Lower lobe of right lung (tissue), 2 donors: ENCODE measurements around the gene DCXR. TPM values are rescaled to one million over a fixed set of nuclear protein-coding genes. Genes with fewer than 3 reads are reported as not detected.

ENCODE experiments used
- ATAC-seq, 2 donors: fragments of 200-7000 bp; cut with Tn5 transposase; one replicate each; pipeline ENCODE4 v1.9.1; 2020 to 2022; ENCODE audit warnings: mild to moderate bottlenecking in 2 of 2, moderate library complexity in 2 of 2
- DNase-seq: peaks from one replicate; pipeline ENCODE4 v3.0.0-alpha.2; 2020
- H3K27ac ChIP-seq: fragments of 200-600 bp; one replicate; pipeline ENCODE4 v1.8.0; 2022
- H3K27me3 ChIP-seq: fragments of 200-600 bp; one replicate; pipeline ENCODE4 v1.8.0; 2022; ENCODE audit warnings: low read depth
- H3K36me3 ChIP-seq: fragments of 200-600 bp; one replicate; pipeline ENCODE4 v1.8.0; 2022; ENCODE audit warnings: mild to moderate bottlenecking
- H3K4me1 ChIP-seq: fragments of 200-600 bp; one replicate; pipeline ENCODE4 v1.8.0; 2022
- H3K4me3 ChIP-seq: fragments of 200-600 bp; one replicate; pipeline ENCODE4 v1.8.0; 2022; ENCODE audit warnings: mild to moderate bottlenecking
- H3K9me3 ChIP-seq: fragments of 200-600 bp; one replicate; pipeline ENCODE4 v1.8.0; 2022
- intact Hi-C: fragments of 100-400 bp; cut with DNase I; formaldehyde crosslinking; loops from one replicate; pipeline ENCODE4 v1.11.0; 2022
- total RNA-seq: library from RNA; stranded (reverse); fragmentation: NEBNext Ultra II Directional; extraction: Animal tissue kit (Norgen Biotek cat#: 25700); gene quantifications from one replicate; pipeline ENCODE4 v1.2.1, GENCODE V29; 2021
- TF ChIP-seq, protein P1 (sequence below): fragments of 200-600 bp; IDR thresholded peaks from one replicate; pipeline ENCODE4 v1.8.0; 2022; ENCODE audit warnings: antibody characterized with exemption, mild to moderate bottlenecking
- donor health status: DM: no; HTN: yes; CAD: no; lungs with severe emphysema.

DCXR gene
- total RNA-seq, 1 donor from 2014 or later, result 133 TPM

DNA sequence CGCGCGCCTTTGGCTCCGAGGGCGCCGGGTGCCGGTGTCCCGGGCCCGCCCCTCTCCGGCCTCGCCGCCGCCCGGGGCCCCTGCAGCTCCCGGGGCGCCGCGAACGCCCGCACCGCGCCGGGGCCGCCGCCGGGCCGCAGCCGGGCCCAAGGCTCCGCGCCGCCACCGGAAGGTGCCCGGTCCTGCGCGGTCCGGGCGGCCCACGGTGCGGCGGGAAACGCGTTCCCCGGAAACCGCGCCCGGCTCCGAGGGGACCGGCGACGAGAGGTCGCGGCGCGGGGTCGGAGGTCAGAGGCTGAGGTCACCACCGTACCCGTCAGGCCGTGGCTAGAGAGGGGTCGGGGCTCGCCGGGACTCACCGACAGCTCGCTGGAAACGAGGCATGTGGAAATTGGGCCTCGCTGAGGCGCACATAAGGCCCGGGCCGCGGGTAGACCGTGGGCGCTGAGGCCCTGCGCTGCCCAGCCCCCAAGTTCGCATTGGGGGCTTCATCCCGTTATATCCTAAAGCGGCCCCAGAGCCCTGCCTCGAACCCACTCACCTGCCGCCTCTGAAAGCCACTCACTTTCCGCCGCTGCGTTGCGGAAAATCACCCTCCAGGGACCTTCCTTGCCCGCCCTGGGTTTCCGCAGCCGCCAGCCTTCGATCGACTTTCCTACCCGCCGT lies 28.3 kb upstream of the DCXR start, which contains the start of gene DUS1L:
DUS1L (minus strand) TSS at position 167 of the 666 bp plus-strand sequence. CDS start 745 bp downstream, outside the sequence.
- peaks cover 26% of the 10 kb centered on the region for H3K4me1 ChIP-seq
- ATAC-seq (peak; percentile 88 to 90), DNase-seq (peak; percentile 79)
- TF ChIP-seq, protein P1, sequence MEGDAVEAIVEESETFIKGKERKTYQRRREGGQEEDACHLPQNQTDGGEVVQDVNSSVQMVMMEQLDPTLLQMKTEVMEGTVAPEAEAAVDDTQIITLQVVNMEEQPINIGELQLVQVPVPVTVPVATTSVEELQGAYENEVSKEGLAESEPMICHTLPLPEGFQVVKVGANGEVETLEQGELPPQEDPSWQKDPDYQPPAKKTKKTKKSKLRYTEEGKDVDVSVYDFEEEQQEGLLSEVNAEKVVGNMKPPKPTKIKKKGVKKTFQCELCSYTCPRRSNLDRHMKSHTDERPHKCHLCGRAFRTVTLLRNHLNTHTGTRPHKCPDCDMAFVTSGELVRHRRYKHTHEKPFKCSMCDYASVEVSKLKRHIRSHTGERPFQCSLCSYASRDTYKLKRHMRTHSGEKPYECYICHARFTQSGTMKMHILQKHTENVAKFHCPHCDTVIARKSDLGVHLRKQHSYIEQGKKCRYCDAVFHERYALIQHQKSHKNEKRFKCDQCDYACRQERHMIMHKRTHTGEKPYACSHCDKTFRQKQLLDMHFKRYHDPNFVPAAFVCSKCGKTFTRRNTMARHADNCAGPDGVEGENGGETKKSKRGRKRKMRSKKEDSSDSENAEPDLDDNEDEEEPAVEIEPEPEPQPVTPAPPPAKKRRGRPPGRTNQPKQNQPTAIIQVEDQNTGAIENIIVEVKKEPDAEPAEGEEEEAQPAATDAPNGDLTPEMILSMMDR, result no peak
- H3K27ac ChIP-seq, result peak within 1 kb of the TSS; percentile 94
- H3K36me3 ChIP-seq, result peaks cover 29% of the 10 kb centered on the region
- intact Hi-C loops, result no loop called here
- no peaks in the 10 kb centered on the region for H3K9me3 ChIP-seq
- no peaks in the 10 kb centered on the region for H3K27me3 ChIP-seq
- H3K4me3 ChIP-seq, result peak within 1 kb of the TSS; percentile 94

DNA sequence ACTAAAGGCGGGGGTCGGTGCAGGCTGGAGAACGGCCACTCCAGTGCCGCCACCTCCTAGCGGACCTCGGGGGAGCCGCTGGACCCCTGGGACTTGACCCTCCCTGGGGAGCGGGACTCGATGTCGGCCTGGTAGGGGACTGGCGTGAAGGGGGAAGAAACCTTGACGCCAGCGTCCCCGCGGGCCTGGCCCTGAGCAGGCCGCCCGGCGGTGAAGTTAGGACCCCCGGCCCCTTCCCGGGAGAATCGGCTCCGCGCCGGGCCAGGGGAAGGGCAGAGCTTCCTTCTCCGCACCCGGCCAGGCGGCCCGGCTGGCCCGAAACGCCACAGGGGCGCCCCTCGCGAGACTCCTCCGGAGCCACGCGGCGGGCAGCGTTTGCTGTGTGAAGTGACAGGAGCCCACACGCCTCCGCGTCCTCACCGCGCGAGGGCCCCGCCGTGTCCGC lies 27.7 kb upstream of the DCXR start:
- ATAC-seq (peak; percentile 8 to 35), DNase-seq (no peak)
- intact Hi-C loops, result no loop called here
- peaks cover 35% of the 10 kb centered on the region for H3K36me3 ChIP-seq
- peak overlapping the region; percentile 94 for H3K4me3 ChIP-seq
- no peaks in the 10 kb centered on the region for H3K9me3 ChIP-seq
- no peaks in the 10 kb centered on the region for H3K27me3 ChIP-seq
- H3K27ac ChIP-seq, result peak overlapping the region; percentile 94
- peaks cover 26% of the 10 kb centered on the region for H3K4me1 ChIP-seq
- TF ChIP-seq, protein P1, result no peak

DNA sequence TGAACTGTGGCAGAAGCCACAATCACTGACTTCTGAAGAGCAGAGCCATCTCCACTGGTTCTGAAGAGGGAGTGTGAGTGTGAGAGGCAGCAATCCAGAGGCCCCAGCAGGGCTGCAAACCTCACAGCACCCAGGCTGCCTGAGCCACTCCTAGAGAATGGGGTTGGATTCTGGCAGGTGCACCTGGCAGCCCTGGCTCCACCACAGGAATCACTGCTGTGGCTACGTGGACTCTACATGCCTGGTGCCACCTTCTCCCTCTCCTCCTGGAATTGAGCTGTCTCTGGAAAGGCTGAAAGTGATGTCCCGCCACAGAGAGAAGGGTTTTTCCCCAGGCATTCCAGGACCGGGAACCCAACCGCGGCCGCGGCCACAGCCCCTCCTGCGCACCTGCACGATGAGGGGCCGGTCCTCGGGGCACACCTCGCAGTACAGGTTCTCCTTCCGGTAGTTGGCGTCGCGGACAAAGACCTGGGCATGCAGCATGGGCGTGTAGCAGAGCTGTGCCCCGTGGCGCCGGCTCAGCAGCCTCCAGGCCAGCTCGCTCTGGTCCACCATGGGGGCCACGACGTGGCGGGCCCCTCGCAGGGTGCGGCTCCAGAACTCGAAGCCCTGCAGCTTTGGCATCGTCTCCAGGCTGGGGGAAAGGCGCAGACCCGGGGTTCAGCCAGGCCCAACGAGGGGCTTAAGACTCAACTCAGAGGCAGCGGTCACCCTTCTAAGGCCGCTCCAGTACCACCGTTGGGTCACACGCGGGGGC lies 27.1 kb upstream of the DCXR start:
- H3K27ac ChIP-seq, result peak overlapping the region; percentile 94
- ATAC-seq, result peak; percentile 45 to 49

DNA sequence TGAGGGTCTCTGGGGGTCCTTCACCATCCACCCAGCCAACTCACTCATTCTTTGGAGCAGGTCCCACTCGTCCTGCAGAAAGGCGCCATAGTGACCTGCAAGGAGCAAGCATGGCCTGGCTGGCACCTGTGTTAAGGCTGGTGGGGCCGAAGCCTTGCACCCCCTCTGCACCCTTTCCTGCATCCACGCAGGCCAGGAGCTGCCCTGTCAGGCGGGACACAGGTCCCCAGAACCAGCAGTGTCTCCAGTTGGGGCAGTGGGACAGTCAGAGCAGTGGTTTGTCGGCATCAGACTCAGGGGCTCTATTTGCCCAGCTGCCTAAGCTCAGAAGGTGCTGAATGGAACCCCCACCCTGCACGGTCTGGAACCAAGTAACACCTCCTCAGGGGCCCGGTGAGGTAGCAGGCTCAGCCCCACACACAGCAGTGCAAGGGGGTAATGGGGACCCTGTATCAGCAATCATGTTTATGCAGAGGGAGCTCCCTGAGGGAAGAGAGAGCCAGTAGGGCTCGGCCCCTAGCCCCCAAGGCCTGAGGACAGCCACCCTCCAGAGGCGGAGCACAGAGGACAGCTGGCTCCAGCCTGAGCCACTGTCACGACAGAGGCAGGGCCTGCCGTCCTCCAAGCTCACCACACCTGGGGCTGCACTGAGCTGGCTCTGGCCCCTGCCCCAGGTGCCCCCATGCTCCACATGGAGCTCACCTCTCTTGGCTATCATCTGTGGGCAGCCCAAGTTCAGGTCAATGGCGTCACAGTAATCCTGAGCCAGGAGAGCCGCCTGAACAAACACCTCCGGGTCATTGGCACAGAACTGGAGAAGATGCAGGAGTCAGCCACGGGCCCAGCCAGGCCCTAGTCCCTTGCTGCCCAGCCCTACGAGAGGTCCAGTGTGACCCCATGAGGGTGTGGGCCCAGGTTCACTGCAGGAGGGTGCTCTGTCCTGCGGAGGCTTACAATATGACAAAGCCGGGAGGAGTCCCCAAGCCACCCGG lies 26.2 kb upstream of the DCXR start:
- Histone ChIP-seq H3K27ac (no peak overlapping the region), H3K4me3 (no peak overlapping the region), H3K27me3 (no peaks in the 10 kb centered on the region), H3K4me1 (peaks cover 26% of the 10 kb centered on the region), H3K9me3 (no peaks in the 10 kb centered on the region), H3K36me3 (peaks cover 50% of the 10 kb centered on the region)
- intact Hi-C loops, result no loop called here
- TF ChIP-seq, protein P1, result no peak
- DNase-seq, result no peak
- ATAC-seq, result no peak

More for the DNA sequence above, 27.1 kb upstream of the DCXR start:
- intact Hi-C loops, result no loop called here
- Histone ChIP-seq H3K4me3 (peak overlapping the region; percentile 94), H3K4me1 (peaks cover 26% of the 10 kb centered on the region), H3K9me3 (no peaks in the 10 kb centered on the region), H3K36me3 (peaks cover 41% of the 10 kb centered on the region), H3K27me3 (no peaks in the 10 kb centered on the region)
- DNase-seq, result no peak
- TF ChIP-seq, protein P1, result no peak

DNA sequence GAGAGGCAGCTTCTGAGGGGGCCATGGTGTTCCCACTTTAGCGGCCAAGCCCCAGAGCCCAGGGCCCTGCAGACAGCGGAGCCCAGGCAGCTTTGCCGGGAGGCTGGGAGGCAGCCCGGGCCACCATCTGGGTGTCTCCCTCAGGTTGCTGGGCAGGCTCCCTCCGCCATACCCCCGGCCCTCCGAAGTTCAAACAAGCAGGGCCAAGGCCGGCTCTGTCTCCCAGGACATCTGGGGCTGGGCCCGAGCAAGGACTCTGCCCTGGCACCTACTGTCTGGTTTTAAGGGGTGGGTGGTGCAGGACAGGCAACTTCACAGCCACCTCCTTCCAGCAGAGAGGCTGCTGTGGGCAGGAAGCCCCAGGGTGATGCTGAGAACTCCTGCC lies 25.5 kb upstream of the DCXR start:
- H3K36me3 ChIP-seq, result peaks cover 57% of the 10 kb centered on the region
- TF ChIP-seq, protein P1, result no peak
- no peaks in the 10 kb centered on the region for H3K27me3 ChIP-seq
- DNase-seq, result no peak
- no peak overlapping the region for H3K27ac ChIP-seq
- intact Hi-C loops, result no loop called here
- H3K9me3 ChIP-seq, result no peaks in the 10 kb centered on the region
- peaks cover 26% of the 10 kb centered on the region for H3K4me1 ChIP-seq
- no peak overlapping the region for H3K4me3 ChIP-seq
- ATAC-seq, result no peak
